Activated naive CD4-positive, alpha-beta T cell treated with anti-CD3 and anti-CD28 coated beads, Interleukin-2, amount 50 U/mL, for 72 hours (primary cell): ENCODE data around the gene RXFP4. TPM values are rescaled to one million over a fixed set of nuclear protein-coding genes. Genes with fewer than 3 reads are reported as not detected.
"Not testable (repeated sequence)": the region's sequence is repeated elsewhere in the genome, so short reads cannot be mapped to it uniquely, and the experiment has no call there.

Experiments used
- ATAC-seq, 2 donors: fragments of 150-1000 bp; cut with Tn5 transposase; 2 replicates each; pipeline ENCODE4 v1.10.0; 2021; ENCODE audit warnings: mild to moderate bottlenecking in 2 of 2, moderate library complexity in 2 of 2
- DNase-seq, 2 donors: peaks; one replicate each; pipeline ENCODE4 v3.0.0; 2021 to 2022; ENCODE audit warnings: low spot score in 2 of 2
- H3K27ac Mint-ChIP-seq, 2 donors: one replicate each; pipeline ENCODE4 v1.8.0; 2022; ENCODE audit warnings: mild to moderate bottlenecking in 2 of 2, mixed read lengths in 2 of 2
- H3K36me3 Mint-ChIP-seq, 2 donors: one replicate each; pipeline ENCODE4 v1.8.0; 2022; ENCODE audit warnings: mixed read lengths in 2 of 2
- H3K9me3 Mint-ChIP-seq, 2 donors: one replicate each; pipeline ENCODE4 v1.8.0; 2022; ENCODE audit warnings: mixed read lengths in 2 of 2
- total RNA-seq, 2 donors: library from RNA; stranded (reverse); gene quantifications; one replicate each; pipeline ENCODE4 v1.2.3, GENCODE V29; 2022

The RXFP4 gene
- not detected for total RNA-seq

- DNase-seq (no peak), ATAC-seq (peak in 1 of 2 donors; percentile 3)
- H3K36me3 Mint-ChIP-seq, result peaks cover 5 to 10% of the 10 kb centered on the region in 2 donors
- peak within 1 kb of the TSS; percentile 90 to 91 for H3K27ac Mint-ChIP-seq
- H3K9me3 Mint-ChIP-seq, result no peaks in the 10 kb centered on the region
Measured at GRCh38 chr1:155940993-155941844, at the start of gene RXFP4. TSS of gene RXFP4 (plus strand) at chr1:155941638. CDS start at chr1:155941710, 72 bp downstream.

GRCh38 chr1:155892796-155893195, 48.6 kb upstream of the RXFP4 start:
- Mint-ChIP-seq H3K9me3 (no peaks in the 10 kb centered on the region), H3K27ac (peak overlapping the region in 1 of 2 donors; percentile 58), H3K36me3 (peaks cover 0 to 6% of the 10 kb centered on the region in 2 donors)
- no peak for DNase-seq
- no peak for ATAC-seq

- Mint-ChIP-seq H3K27ac (peak overlapping the region; percentile 7 to 58), H3K9me3 (no peaks in the 10 kb centered on the region), H3K36me3 (peaks cover 0 to 9% of the 10 kb centered on the region in 2 donors)
- DNase-seq, result peak in 1 of 2 donors; percentile 12
- ATAC-seq, result peak; percentile 80 to 93
Measured at GRCh38 chr1:155893389-155894142, 47.9 kb upstream of the RXFP4 start.

- H3K9me3 Mint-ChIP-seq, DNase-seq, ATAC-seq, H3K27ac Mint-ChIP-seq, H3K36me3 Mint-ChIP-seq: not testable (repeated sequence)
Measured at GRCh38 chr1:155895617-155896016, 45.8 kb upstream of the RXFP4 start.

GRCh38 chr1:155896476-155896875, 45.0 kb upstream of the RXFP4 start:
- not testable (repeated sequence) for H3K36me3 Mint-ChIP-seq, H3K9me3 Mint-ChIP-seq, ATAC-seq, DNase-seq
- peak overlapping the region in 1 of 2 donors; percentile 22 for H3K27ac Mint-ChIP-seq

GRCh38 chr1:155897746-155898145, 43.7 kb upstream of the RXFP4 start:
- H3K36me3 Mint-ChIP-seq, result peaks cover 5 to 9% of the 10 kb centered on the region in 2 donors

GRCh38 chr1:155898888-155899287, 42.5 kb upstream of the RXFP4 start:
- no peaks in the 10 kb centered on the region for H3K9me3 Mint-ChIP-seq
- no peak overlapping the region for H3K27ac Mint-ChIP-seq
- H3K36me3 Mint-ChIP-seq, result peaks cover 5 to 9% of the 10 kb centered on the region in 2 donors
- ATAC-seq (no peak), DNase-seq (no peak)

More at GRCh38 chr1:155897746-155898145, 43.7 kb upstream of the RXFP4 start:
- H3K27ac Mint-ChIP-seq, result no peak overlapping the region
- no peaks in the 10 kb centered on the region for H3K9me3 Mint-ChIP-seq
- DNase-seq (no peak), ATAC-seq (no peak)

GRCh38 chr1:155899683-155900082, 41.8 kb upstream of the RXFP4 start:
- ATAC-seq (no peak), DNase-seq (no peak)
- peaks cover 9 to 15% of the 10 kb centered on the region in 2 donors for H3K36me3 Mint-ChIP-seq
- no peaks in the 10 kb centered on the region for H3K9me3 Mint-ChIP-seq
- H3K27ac Mint-ChIP-seq, result no peak overlapping the region

- no peaks in the 10 kb centered on the region for H3K9me3 Mint-ChIP-seq
- peaks cover 10 to 16% of the 10 kb centered on the region in 2 donors for H3K36me3 Mint-ChIP-seq
- no peak for DNase-seq
- H3K27ac Mint-ChIP-seq, result no peak overlapping the region
- ATAC-seq, result no peak
Measured at GRCh38 chr1:155900161-155900560, 41.3 kb upstream of the RXFP4 start.

GRCh38 chr1:155904261-155904660, 37.2 kb upstream of the RXFP4 start:
- Mint-ChIP-seq H3K9me3 (no peaks in the 10 kb centered on the region), H3K27ac (peak overlapping the region in 1 of 2 donors; percentile 6), H3K36me3 (peaks cover 7 to 10% of the 10 kb centered on the region in 2 donors)
- DNase-seq (no peak), ATAC-seq (no peak)

GRCh38 chr1:155909894-155910293, 31.5 kb upstream of the RXFP4 start:
- no peak for ATAC-seq
- no peak for DNase-seq
- peak overlapping the region; percentile 17 to 94 for H3K27ac Mint-ChIP-seq
- no peaks in the 10 kb centered on the region for H3K9me3 Mint-ChIP-seq
- H3K36me3 Mint-ChIP-seq, result peaks cover 15 to 20% of the 10 kb centered on the region in 2 donors

- peaks cover 15 to 20% of the 10 kb centered on the region in 2 donors for H3K36me3 Mint-ChIP-seq
- no peak for DNase-seq
- no peaks in the 10 kb centered on the region for H3K9me3 Mint-ChIP-seq
- peak in 1 of 2 donors; percentile 53 for ATAC-seq
- H3K27ac Mint-ChIP-seq, result peak overlapping the region; percentile 94 to 99
Measured at GRCh38 chr1:155910621-155911121, 30.8 kb upstream of the RXFP4 start.

GRCh38 chr1:155911156-155912055, 30.0 kb upstream of the RXFP4 start, which contains the start of gene RIT1:
TSS of gene RIT1 (minus strand) at chr1:155911349. CDS start at chr1:155910761, 588 bp downstream.
- peak; percentile 81 to 87 for DNase-seq
- peaks cover 15 to 20% of the 10 kb centered on the region in 2 donors for H3K36me3 Mint-ChIP-seq
- peak within 1 kb of the TSS; percentile 94 to 99 for H3K27ac Mint-ChIP-seq
- H3K9me3 Mint-ChIP-seq, result no peaks in the 10 kb centered on the region
- ATAC-seq, result peak; percentile 80 to 86

GRCh38 chr1:155912056-155912536, 29.3 kb upstream of the RXFP4 start:
- ATAC-seq (no peak), DNase-seq (no peak)
- H3K36me3 Mint-ChIP-seq, result peaks cover 20% of the 10 kb centered on the region in 2 donors
- H3K9me3 Mint-ChIP-seq, result no peaks in the 10 kb centered on the region
- H3K27ac Mint-ChIP-seq, result peak overlapping the region; percentile 94 to 99

GRCh38 chr1:155913969-155914757, 27.3 kb upstream of the RXFP4 start:
- H3K36me3 Mint-ChIP-seq, result peaks cover 20 to 22% of the 10 kb centered on the region in 2 donors
- DNase-seq (no peak), ATAC-seq (no peak)
- H3K9me3 Mint-ChIP-seq, result no peaks in the 10 kb centered on the region
- H3K27ac Mint-ChIP-seq, result no peak overlapping the region
